CD4-positive, alpha-beta T cell treated with Interferon gamma for 1 hour (primary cell): ENCODE data around the gene ZMPSTE24.
"Not testable (repeated sequence)": the region's sequence is repeated elsewhere in the genome, so short reads cannot be mapped to it uniquely, and the experiment has no call there.

Source experiments
- DNase-seq: peaks from one replicate; pipeline ENCODE4 v3.0.0-alpha.2; 2020

Gene ZMPSTE24

GRCh38 chr1:40331403-40331802, 73.4 kb downstream of the ZMPSTE24 start:
- not testable (repeated sequence) for DNase-seq

- DNase-seq: no peak
Observed at GRCh38 chr1:40332695-40333094, 74.7 kb downstream of the ZMPSTE24 start.

- no peak for DNase-seq
Observed at GRCh38 chr1:40337443-40337842, 79.4 kb downstream of the ZMPSTE24 start.

GRCh38 chr1:40338745-40339419, 80.8 kb downstream of the ZMPSTE24 start:
- peak; percentile 89 for DNase-seq

GRCh38 chr1:40339420-40340323, 81.6 kb downstream of the ZMPSTE24 start:
- no peak for DNase-seq

GRCh38 chr1:40341491-40342380, 83.7 kb downstream of the ZMPSTE24 start:
- DNase-seq: no peak

GRCh38 chr1:40342381-40342717, 84.3 kb downstream of the ZMPSTE24 start:
- DNase-seq: not testable (repeated sequence)
